H9 (cell line): ENCODE data around the gene AGBL4. TPM values are rescaled to one million over a fixed set of nuclear protein-coding genes. Genes with fewer than 3 reads are reported as not detected.

Experiments
- DNase-seq: peaks from one replicate; pipeline ENCODE4 v3.0.0-alpha.2; 2017
- H2AFZ ChIP-seq: one replicate; pipeline ENCODE4 v1.6.1; 2013; ENCODE audit warnings: mild to moderate bottlenecking, low read length, control low read depth, moderate library complexity
- H2AK5ac ChIP-seq: 2 replicates; pipeline ENCODE4 v1.6.1; 2013; ENCODE audit warnings: low read length, control low read depth, mixed read lengths; ENCODE audit not compliant: insufficient read length
- H2BK120ac ChIP-seq: one replicate; pipeline ENCODE4 v1.6.1; 2013; ENCODE audit warnings: low read depth, mild to moderate bottlenecking, low read length, control low read depth, inconsistent platforms; ENCODE audit not compliant: poor library complexity, severe bottlenecking
- H2BK12ac ChIP-seq: 2 replicates; pipeline ENCODE4 v1.6.1; 2013; ENCODE audit warnings: low read length, control low read depth, mixed read lengths, low read depth; ENCODE audit not compliant: insufficient read length
- H2BK15ac ChIP-seq: 2 replicates; pipeline ENCODE4 v1.6.1; 2013; ENCODE audit warnings: low read depth, low read length, control low read depth
- H2BK20ac ChIP-seq: one replicate; pipeline ENCODE4 v1.6.1; 2013; ENCODE audit warnings: low read depth, mild to moderate bottlenecking, low read length, control low read depth, inconsistent platforms; ENCODE audit not compliant: poor library complexity, severe bottlenecking
- H2BK5ac ChIP-seq: 2 replicates; pipeline ENCODE4 v1.6.1; 2013; ENCODE audit warnings: low read length, control low read depth, mixed read lengths; ENCODE audit not compliant: insufficient read length
- H3K14ac ChIP-seq: 2 replicates; pipeline ENCODE4 v1.6.1; 2013; ENCODE audit warnings: low read length, control low read depth; ENCODE audit not compliant: insufficient read depth
- H3K18ac ChIP-seq: 2 replicates; pipeline ENCODE4 v1.6.1; 2013; ENCODE audit warnings: low read depth, mild to moderate bottlenecking, mixed read lengths, low read length, control low read depth; ENCODE audit not compliant: insufficient read length
- H3K23ac ChIP-seq: 2 replicates; pipeline ENCODE4 v1.6.1; 2013; ENCODE audit warnings: low read length, control low read depth, mixed read lengths, low read depth; ENCODE audit not compliant: insufficient read length
- H3K23me2 ChIP-seq: 2 replicates; pipeline ENCODE4 v1.6.1; 2013; ENCODE audit warnings: low read depth, mild to moderate bottlenecking, mixed read lengths, low read length, control low read depth; ENCODE audit not compliant: insufficient read length, poor library complexity, severe bottlenecking
- H3K27ac ChIP-seq: 2 replicates; pipeline ENCODE4 v1.5.1; 2013; ENCODE audit warnings: low read length, control low read depth, mixed read lengths, low read depth; ENCODE audit not compliant: insufficient read length
- H3K27me3 ChIP-seq: 2 replicates; pipeline ENCODE4 v1.6.1; 2013; ENCODE audit warnings: low read length, control low read depth, inconsistent platforms; ENCODE audit not compliant: insufficient read depth
- H3K4ac ChIP-seq: 2 replicates; pipeline ENCODE4 v1.6.1; 2013; ENCODE audit warnings: low read depth, mild to moderate bottlenecking, control low read depth, inconsistent platforms, low read length, moderate library complexity
- H3K4me1 ChIP-seq: 2 replicates; pipeline ENCODE4 v1.6.1; 2013; ENCODE audit warnings: low read length, control low read depth, inconsistent platforms; ENCODE audit not compliant: insufficient read depth
- H3K4me2 ChIP-seq: 2 replicates; pipeline ENCODE4 v1.6.1; 2013; ENCODE audit warnings: low read length, control low read depth, mixed read lengths; ENCODE audit not compliant: insufficient read length, insufficient read depth
- H3K56ac ChIP-seq: 2 replicates; pipeline ENCODE4 v1.6.1; 2013; ENCODE audit warnings: low read depth, mild to moderate bottlenecking, mixed read lengths, low read length, control low read depth; ENCODE audit not compliant: insufficient read length
- H3K79me1 ChIP-seq: 2 replicates; pipeline ENCODE4 v1.6.1; 2013; ENCODE audit warnings: low read depth, mild to moderate bottlenecking, moderate library complexity, low read length, control low read depth, inconsistent platforms; ENCODE audit not compliant: insufficient read depth, poor library complexity, severe bottlenecking
- H3K79me2 ChIP-seq: 2 replicates; pipeline ENCODE4 v1.6.1; 2013; ENCODE audit warnings: low read length, control low read depth, inconsistent platforms; ENCODE audit not compliant: insufficient read depth
- H3K9ac ChIP-seq: 2 replicates; pipeline ENCODE4 v1.6.1; 2013; ENCODE audit warnings: low read length, control low read depth, mixed read lengths; ENCODE audit not compliant: insufficient read length; ENCODE audit errors: extremely low read depth
- H3K9me3 ChIP-seq: one replicate; pipeline ENCODE4 v1.6.1; 2013; ENCODE audit warnings: low read depth, low read length, inconsistent platforms; ENCODE audit not compliant: control insufficient read depth
- H3T11ph ChIP-seq: one replicate; pipeline ENCODE4 v1.6.1; 2013; ENCODE audit warnings: mild to moderate bottlenecking, low read length, control low read depth, inconsistent platforms
- H4K20me1 ChIP-seq: one replicate; pipeline ENCODE4 v1.6.1; 2013; ENCODE audit not compliant: control insufficient read depth, insufficient read length, insufficient read depth
- H4K5ac ChIP-seq: 2 replicates; pipeline ENCODE4 v1.6.1; 2013; ENCODE audit warnings: low read depth, mild to moderate bottlenecking, mixed read lengths, low read length, control low read depth; ENCODE audit not compliant: insufficient read length
- H4K8ac ChIP-seq: replicated peaks from 2 replicates; pipeline ENCODE4 v1.6.1; 2013; ENCODE audit warnings: low read length, control low read depth, mixed read lengths, low read depth; ENCODE audit not compliant: insufficient read length
- H4K91ac ChIP-seq: 2 replicates; pipeline ENCODE4 v1.6.1; 2013; ENCODE audit warnings: low read depth, mild to moderate bottlenecking, moderate library complexity, mixed read lengths, low read length, control low read depth; ENCODE audit not compliant: insufficient read length
- H3K27ac Mint-ChIP-seq, 3 experiments: 2 replicates in 2 of 3; 3 replicates in 1 of 3; pipeline ENCODE4 v1.8.0; 2020 to 2021; ENCODE audit warnings: mixed read lengths in 3 of 3, mild to moderate bottlenecking in 1 of 3, moderate library complexity in 1 of 3
- H3K27me3 Mint-ChIP-seq: 2 replicates; pipeline ENCODE4 v1.8.0; 2021; ENCODE audit warnings: low read depth, mild to moderate bottlenecking, moderate library complexity, mixed read lengths
- H3K36me3 Mint-ChIP-seq, 3 experiments: 2 replicates in 2 of 3; 3 replicates in 1 of 3; pipeline ENCODE4 v1.8.0; 2020 to 2021; ENCODE audit warnings: low read depth in 3 of 3, mixed read lengths in 3 of 3; ENCODE audit not compliant: insufficient read depth in 1 of 3
- H3K4me1 Mint-ChIP-seq, 2 experiments: 2 replicates each; pipeline ENCODE4 v1.8.0; 2020; ENCODE audit warnings: mixed read lengths in 2 of 2
- H3K4me3 Mint-ChIP-seq, 2 experiments: 2 replicates in 1 of 2; 3 replicates in 1 of 2; pipeline ENCODE4 v1.8.0; 2020 to 2021; ENCODE audit warnings: mild to moderate bottlenecking in 2 of 2, mixed read lengths in 2 of 2, moderate library complexity in 1 of 2
- H3K9me3 Mint-ChIP-seq, 2 experiments: 2 replicates in 1 of 2; 3 replicates in 1 of 2; pipeline ENCODE4 v1.8.0; 2020; ENCODE audit warnings: mild to moderate bottlenecking in 2 of 2, mixed read lengths in 2 of 2, moderate library complexity in 1 of 2
- WGBS: extraction: QIAGEN DNeasy Blood & Tissue Kit; methylation state at CpG from one replicate; pipeline ENCODE4 v1.1.7; 2013; ENCODE audit warnings: missing lambda C conversion rate, low lambda C conversion rate, mixed read lengths; ENCODE audit not compliant: insufficient read length; ENCODE audit errors: extremely low coverage; 5-methylcytosine and 5-hydroxymethylcytosine counted together
- total RNA-seq: library from RNA; stranded (reverse); gene quantifications from 2 replicates; pipeline ENCODE4 v1.2.1, GENCODE V29; 2021
- TF ChIP-seq, protein P1 (sequence below): fragments of 200-600 bp; sonication (generic); conservative IDR thresholded peaks from 3 replicates; pipeline ENCODE4 v1.8.0; 2021; ENCODE audit warnings: antibody characterized with exemption, mild to moderate bottlenecking

AGBL4 gene
- total RNA-seq, 1 experiment from 2014 or later, result not detected

DNA sequence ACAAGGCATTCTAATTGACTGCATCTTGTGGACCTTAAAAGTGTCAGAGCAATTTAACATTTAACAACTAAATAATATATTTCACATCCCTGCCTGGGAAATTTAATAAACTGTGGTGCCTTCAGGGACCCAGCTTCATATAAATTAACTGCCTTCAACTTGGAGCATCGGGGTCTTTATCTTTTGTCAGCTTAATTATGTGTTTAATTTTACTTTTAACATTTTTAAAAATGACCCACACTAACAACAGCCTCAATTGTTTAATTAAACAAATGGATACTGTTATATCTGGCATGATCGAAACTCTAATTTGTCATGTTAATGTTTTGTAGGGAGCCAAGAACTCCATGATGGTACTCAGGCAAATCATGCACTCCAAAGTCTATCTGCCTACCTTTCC is 857.7 kb downstream of the AGBL4 start:
- Mint-ChIP-seq H3K9me3 (peaks cover 80 to 83% of the 10 kb centered on the region in 2 experiments), H3K27me3 (no peaks in the 10 kb centered on the region), H3K36me3 (peaks cover 4 to 22% (median 4%) of the 10 kb centered on the region in 3 experiments; a peak in 5 of 7 replicates), H3K27ac (no peak overlapping the region), H3K4me1 (no peaks in the 10 kb centered on the region), H3K4me3 (no peak overlapping the region)
- no peaks in the 10 kb centered on the region for H4K20me1 ChIP-seq
- H2BK12ac ChIP-seq, result no peak overlapping the region
- no CpG with 5 or more reads among the region's 2 CpGs for WGBS
- peaks cover 25% of the 10 kb centered on the region for H3K9me3 ChIP-seq
- no peak overlapping the region for H3K4me2 ChIP-seq
- no peak overlapping the region for H2AFZ ChIP-seq
- H2BK120ac ChIP-seq, result no peak overlapping the region
- no peak overlapping the region for H3K4ac ChIP-seq
- H4K5ac ChIP-seq, result no peak overlapping the region
- no peaks in the 10 kb centered on the region for H3K79me1 ChIP-seq
- H2BK15ac ChIP-seq, result no peak overlapping the region
- no peaks in the 10 kb centered on the region for H3K27me3 ChIP-seq
- DNase-seq, result no peak
- no peaks in the 10 kb centered on the region; the same call in 1 of the 2 replicates for H3K79me2 ChIP-seq
- H2BK20ac ChIP-seq, result no peak overlapping the region
- no peak overlapping the region for H4K8ac ChIP-seq
- no peak overlapping the region for H3K56ac ChIP-seq
- H2AK5ac ChIP-seq, result no peak overlapping the region
- H3T11ph ChIP-seq, result no peak overlapping the region
- TF ChIP-seq, protein P1, sequence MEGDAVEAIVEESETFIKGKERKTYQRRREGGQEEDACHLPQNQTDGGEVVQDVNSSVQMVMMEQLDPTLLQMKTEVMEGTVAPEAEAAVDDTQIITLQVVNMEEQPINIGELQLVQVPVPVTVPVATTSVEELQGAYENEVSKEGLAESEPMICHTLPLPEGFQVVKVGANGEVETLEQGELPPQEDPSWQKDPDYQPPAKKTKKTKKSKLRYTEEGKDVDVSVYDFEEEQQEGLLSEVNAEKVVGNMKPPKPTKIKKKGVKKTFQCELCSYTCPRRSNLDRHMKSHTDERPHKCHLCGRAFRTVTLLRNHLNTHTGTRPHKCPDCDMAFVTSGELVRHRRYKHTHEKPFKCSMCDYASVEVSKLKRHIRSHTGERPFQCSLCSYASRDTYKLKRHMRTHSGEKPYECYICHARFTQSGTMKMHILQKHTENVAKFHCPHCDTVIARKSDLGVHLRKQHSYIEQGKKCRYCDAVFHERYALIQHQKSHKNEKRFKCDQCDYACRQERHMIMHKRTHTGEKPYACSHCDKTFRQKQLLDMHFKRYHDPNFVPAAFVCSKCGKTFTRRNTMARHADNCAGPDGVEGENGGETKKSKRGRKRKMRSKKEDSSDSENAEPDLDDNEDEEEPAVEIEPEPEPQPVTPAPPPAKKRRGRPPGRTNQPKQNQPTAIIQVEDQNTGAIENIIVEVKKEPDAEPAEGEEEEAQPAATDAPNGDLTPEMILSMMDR, result no peak
- H4K91ac ChIP-seq, result no peak overlapping the region
- no peaks in the 10 kb centered on the region for H3K23me2 ChIP-seq
- H3K4me1 ChIP-seq, result no peaks in the 10 kb centered on the region
- H3K27ac ChIP-seq, result no peak overlapping the region
- no peak overlapping the region for H3K23ac ChIP-seq
- no peak overlapping the region for H3K9ac ChIP-seq
- H3K14ac ChIP-seq, result no peak overlapping the region
- H2BK5ac ChIP-seq, result no peak overlapping the region
- no peak overlapping the region for H3K18ac ChIP-seq
